T-helper 9 cell (primary cell): ENCODE results near the gene SVEP1.
"Not testable (repeated sequence)": the region's sequence is repeated elsewhere in the genome, so short reads cannot be mapped to it uniquely, and the experiment has no call there.

Source experiments
- DNase-seq: peaks from one replicate; pipeline ENCODE4 v3.0.0-alpha.2; 2020

SVEP1 gene

GRCh38 chr9:110578575-110579033 lies 937 bp downstream of the SVEP1 start:
- DNase-seq, result no peak

GRCh38 chr9:110575945-110576344 lies 3.6 kb downstream of the SVEP1 start:
- no peak for DNase-seq

- DNase-seq, result no peak
Observed at GRCh38 chr9:110575169-110575568, 4.4 kb downstream of the SVEP1 start.

GRCh38 chr9:110573305-110573704 lies 6.2 kb downstream of the SVEP1 start:
- no peak for DNase-seq

GRCh38 chr9:110571801-110572483 lies 7.6 kb downstream of the SVEP1 start:
- no peak for DNase-seq

GRCh38 chr9:110566156-110566555 lies 13.4 kb downstream of the SVEP1 start:
- no peak for DNase-seq

GRCh38 chr9:110561826-110562225 lies 17.7 kb downstream of the SVEP1 start:
- no peak for DNase-seq

- no peak for DNase-seq
Observed at GRCh38 chr9:110559869-110560268, 19.7 kb downstream of the SVEP1 start.

GRCh38 chr9:110555551-110556331 lies 23.8 kb downstream of the SVEP1 start:
- DNase-seq, result no peak

- DNase-seq, result no peak
Observed at GRCh38 chr9:110546411-110546871, 33.1 kb downstream of the SVEP1 start.

- no peak for DNase-seq
Observed at GRCh38 chr9:110545705-110546104, 33.8 kb downstream of the SVEP1 start.

- no peak for DNase-seq
Observed at GRCh38 chr9:110543631-110544051, 35.9 kb downstream of the SVEP1 start.

- DNase-seq, result no peak
Observed at GRCh38 chr9:110541950-110542349, 37.6 kb downstream of the SVEP1 start.

- no peak for DNase-seq
Observed at GRCh38 chr9:110538647-110539041, 40.9 kb downstream of the SVEP1 start.

GRCh38 chr9:110537841-110538646 lies 41.5 kb downstream of the SVEP1 start:
- no peak for DNase-seq

GRCh38 chr9:110536822-110537221 lies 42.7 kb downstream of the SVEP1 start:
- no peak for DNase-seq

GRCh38 chr9:110534162-110534561 lies 45.4 kb downstream of the SVEP1 start:
- not testable (repeated sequence) for DNase-seq

GRCh38 chr9:110532908-110533665 lies 46.5 kb downstream of the SVEP1 start:
- DNase-seq, result no peak

GRCh38 chr9:110531776-110532175 lies 47.8 kb downstream of the SVEP1 start:
- no peak for DNase-seq

- not testable (repeated sequence) for DNase-seq
Observed at GRCh38 chr9:110531241-110531640, 48.3 kb downstream of the SVEP1 start.

- DNase-seq, result no peak
Observed at GRCh38 chr9:110528645-110529044, 50.9 kb downstream of the SVEP1 start.

- DNase-seq, result no peak
Observed at GRCh38 chr9:110526426-110526825, 53.1 kb downstream of the SVEP1 start.
